GM12874 (cell line): Measurements from ENCODE around the gene ZNF222.

Source experiments
- CTCF ChIP-seq: IDR thresholded peaks from 2 replicates; pipeline ENCODE4 v1.5.1; 2011; ENCODE audit warnings: low read depth, mild to moderate bottlenecking, control low read depth, low read length, moderate library complexity; ENCODE audit not compliant: insufficient read depth

The ZNF222 gene

GRCh38 chr19:44059229-44059628, 34.0 kb downstream of the ZNF222 start:
- no peak for TF ChIP-seq CTCF

DNA sequence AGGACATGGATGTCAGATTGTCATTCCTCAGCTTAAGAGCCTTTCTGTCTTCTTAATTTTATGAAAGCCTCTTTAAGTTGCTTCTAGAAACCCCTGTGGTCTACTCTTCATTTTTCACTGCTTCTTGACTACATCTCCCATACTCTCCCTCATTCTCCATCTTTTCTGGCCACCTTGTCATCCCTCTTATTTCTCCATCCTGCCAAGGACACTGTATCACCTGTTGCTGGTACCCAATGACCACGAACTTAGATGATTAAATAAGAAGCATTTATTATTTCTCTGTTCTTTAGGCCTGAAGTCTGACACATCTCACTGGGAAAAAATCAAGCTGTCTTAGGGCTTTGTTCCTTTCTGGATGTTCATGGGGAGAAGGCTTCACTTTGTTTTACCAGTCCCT, 35.9 kb downstream of the ZNF222 start:
- TF ChIP-seq CTCF = no peak

- no peak for TF ChIP-seq CTCF
Measured at GRCh38 chr19:44066305-44066704, 41.1 kb downstream of the ZNF222 start.

DNA sequence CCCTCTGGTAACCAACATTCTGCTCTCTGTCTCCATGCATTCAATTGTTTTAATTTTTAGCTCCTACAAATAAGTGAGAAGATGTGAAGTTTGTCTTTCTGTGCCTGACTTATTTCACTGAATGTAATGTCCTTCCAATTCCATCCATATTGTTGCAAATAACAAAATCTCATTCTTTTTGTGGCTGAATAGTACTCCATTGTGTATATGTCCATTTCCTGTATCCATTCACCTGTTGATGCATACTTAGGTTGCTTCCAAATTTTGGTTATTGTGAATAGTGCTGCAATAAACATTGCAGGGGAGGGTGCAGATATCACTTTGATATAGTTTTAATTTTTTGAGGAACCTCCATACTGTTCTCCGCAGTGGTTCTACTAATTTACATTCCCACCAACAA, 44.2 kb downstream of the ZNF222 start:
- TF ChIP-seq CTCF = no peak

GRCh38 chr19:44071824-44072542, 46.8 kb downstream of the ZNF222 start, which contains the start of gene ZNF284:
Gene ZNF284, plus strand, starts transcription at chr19:44072159. Its CDS starts 4,231 bp downstream, at chr19:44076390.
- TF ChIP-seq CTCF = no peak

DNA sequence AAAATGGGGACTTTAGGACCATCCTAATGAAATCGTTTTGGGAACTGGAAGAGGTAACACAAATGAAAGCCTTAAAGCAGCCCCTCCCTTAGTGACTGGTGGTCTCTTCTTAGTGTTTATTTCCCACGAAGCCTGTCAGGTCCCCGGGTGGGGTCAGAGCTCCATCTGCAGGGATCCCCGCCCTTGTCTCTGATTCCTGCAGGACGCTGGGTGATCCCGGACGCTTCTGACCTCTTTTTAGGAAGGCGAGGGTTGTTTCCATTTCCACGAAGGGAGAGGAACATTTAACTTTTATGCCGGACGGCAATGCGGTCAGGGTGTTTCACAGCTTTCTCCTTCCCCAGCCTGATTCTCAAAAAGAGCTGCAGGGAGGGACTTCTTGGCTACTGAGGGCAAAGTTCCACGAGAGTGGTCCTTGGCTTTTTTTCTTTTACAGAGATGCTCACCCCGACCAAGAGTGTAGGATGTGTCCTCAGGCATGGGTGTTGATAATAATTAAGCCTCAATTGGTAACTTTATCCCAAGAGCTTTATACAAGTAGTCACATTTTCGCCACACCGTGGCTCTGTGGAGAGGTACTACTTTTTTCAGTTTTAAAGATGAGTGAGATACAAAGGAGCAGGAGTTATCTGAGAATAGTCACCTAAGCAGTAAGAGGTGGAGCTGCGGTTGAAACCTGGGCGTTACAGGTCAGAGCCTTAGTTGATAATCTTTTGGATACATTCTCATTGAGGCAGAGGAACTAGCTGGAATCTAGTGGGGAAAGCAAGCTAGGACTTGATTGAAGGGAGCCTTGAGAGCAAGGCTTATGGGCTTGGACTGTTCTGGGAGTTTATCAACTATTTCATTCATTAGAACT, 47.6 kb downstream of the ZNF222 start:
- TF ChIP-seq CTCF = no peak

DNA sequence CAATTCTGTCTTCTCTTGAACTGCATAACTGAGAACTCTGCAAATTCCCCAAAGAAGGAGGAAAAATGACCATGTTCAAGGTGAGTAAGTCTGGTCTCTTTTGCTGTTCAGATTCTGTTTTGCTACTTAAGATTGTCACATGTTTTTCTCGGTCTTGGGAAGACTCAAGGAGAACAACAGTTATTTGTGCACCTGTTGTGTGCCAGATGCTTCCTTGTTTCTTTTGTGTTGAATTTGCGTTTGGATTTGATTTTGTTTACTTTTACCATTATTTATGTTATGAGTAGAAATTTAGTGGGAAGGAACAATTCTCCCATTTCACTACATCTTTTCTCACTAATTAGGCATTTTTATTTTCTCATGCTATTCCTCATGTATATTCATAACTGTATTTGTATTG, 51.1 kb downstream of the ZNF222 start:
- TF ChIP-seq CTCF = no peak
